K562 (cell line): ENCODE results near the gene SIK3. TPM values are rescaled to one million over a fixed set of nuclear protein-coding genes. Genes with fewer than 3 reads are reported as not detected.

Source experiments
- DNMT1 ChIP-seq: fragments of 450-650 bp; IDR thresholded peaks from 2 replicates; pipeline ENCODE4 v1.6.1; 2016; ENCODE audit warnings: antibody characterized with exemption, mild to moderate bottlenecking
- HDAC8 ChIP-seq: fragments of 450-650 bp; IDR thresholded peaks from 2 replicates; pipeline ENCODE4 v1.6.1; 2016; ENCODE audit warnings: mild to moderate bottlenecking, missing genetic modification characterization, moderate library complexity, missing compliant biosample characterization
- NR2C1 ChIP-seq, 2 experiments: fragments of 450-650 bp; IDR thresholded peaks; 2 replicates each; pipeline ENCODE4 v1.6.1; 2017; ENCODE audit warnings: mild to moderate bottlenecking in 2 of 2, antibody characterized with exemption in 1 of 2, inconsistent platforms in 1 of 2, missing compliant biosample characterization in 1 of 2, missing genetic modification characterization in 1 of 2
- PTRF ChIP-seq: fragments of 450-650 bp; IDR thresholded peaks from 2 replicates; pipeline ENCODE4 v1.6.1; 2016; ENCODE audit warnings: mild to moderate bottlenecking, missing genetic modification characterization, missing compliant biosample characterization
- ZNF311 ChIP-seq: fragments of 250-450 bp; sonication (Bioruptor Pico); IDR thresholded peaks from 2 replicates; pipeline ENCODE4 v1.4.0; 2020; ENCODE audit warnings: mild to moderate bottlenecking, moderate library complexity
- ZNF668 ChIP-seq: fragments of 250-450 bp; sonication (Bioruptor Pico); IDR thresholded peaks from 2 replicates; pipeline ENCODE4 v1.8.0; 2022; ENCODE audit warnings: mild to moderate bottlenecking, inconsistent platforms
- polyA plus RNA-seq, 8 experiments: library from polyadenylated mRNA; depleted of rRNA in 4 of 8; stranded (reverse) in 5 of 8; unstranded in 3 of 8; fragments of >200 nt; fragmentation: Nextera tagmentation in 2 of 8; fragmentation: Illumina TruSeq in 1 of 8; extraction: Ambion mirVana in 2 of 8; extraction: Trizol in 1 of 8; gene quantifications; 2 replicates each; pipeline versions ENCODE4 v1.2.1 to v1.2.3, GENCODE V29; 2011 to 2014; ENCODE audit warnings: inconsistent platforms in 1 of 8, missing spikeins in 1 of 8
- total RNA-seq, 7 experiments: library from RNA; depleted of rRNA in 6 of 7; stranded (reverse); fragments of >200 nt in 6 of 7; fragmentation: Illumina TruSeq in 2 of 7; extraction: Trizol in 2 of 7; gene quantifications; 2 replicates each; pipeline versions ENCODE4 v1.2.1 to v1.2.3, GENCODE V29; 2011 to 2021; ENCODE audit warnings: low replicate concordance in 1 of 7
- TF ChIP-seq, protein P1 (sequence below): fragments of 450-650 bp; conservative IDR thresholded peaks from 2 replicates; pipeline ENCODE4 v1.6.1; 2016; ENCODE audit warnings: missing genetic modification characterization, low read depth, mild to moderate bottlenecking, control low read depth, missing compliant biosample characterization
- TF ChIP-seq, protein P2 (sequence below): fragments of 450-650 bp; IDR thresholded peaks from 2 replicates; pipeline ENCODE4 v1.6.1; 2017; ENCODE audit warnings: antibody characterized with exemption

Gene SIK3
- total and polyA plus RNA-seq, 9 of the 15 experiments (the other 6 are each of a cell fraction or from before 2014, with no cell fraction given) = 1.6 to 21.6 (median 8.0) TPM

DNA sequence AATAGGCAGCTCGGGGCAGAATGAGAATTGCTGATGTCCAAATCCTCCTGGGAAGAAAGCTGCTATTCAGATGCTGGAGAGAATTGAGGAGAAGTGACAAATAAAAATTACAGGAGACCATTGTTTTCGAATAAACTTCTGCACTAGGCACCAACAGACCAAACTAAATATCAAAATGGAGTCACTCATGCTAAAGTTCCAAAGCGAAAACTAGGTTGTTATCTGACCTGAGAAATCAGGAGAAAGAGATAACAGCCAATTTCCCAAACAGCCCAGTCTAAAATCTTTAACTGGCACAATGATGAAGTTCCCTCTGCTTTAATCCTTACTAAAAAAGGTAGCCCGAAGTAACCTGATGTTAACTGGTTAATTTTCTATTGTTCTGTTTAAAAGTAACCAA is 148.0 kb downstream of the SIK3 start (continued):
- peak; percentile 62; the same call in 1 of the 2 replicates for TF ChIP-seq PTRF
- TF ChIP-seq ZNF668 (CRISPR knock-in tag) = 0 out of 2 replicates have a peak, but pooled peaks have one; percentile 19
- TF ChIP-seq, protein P1, sequence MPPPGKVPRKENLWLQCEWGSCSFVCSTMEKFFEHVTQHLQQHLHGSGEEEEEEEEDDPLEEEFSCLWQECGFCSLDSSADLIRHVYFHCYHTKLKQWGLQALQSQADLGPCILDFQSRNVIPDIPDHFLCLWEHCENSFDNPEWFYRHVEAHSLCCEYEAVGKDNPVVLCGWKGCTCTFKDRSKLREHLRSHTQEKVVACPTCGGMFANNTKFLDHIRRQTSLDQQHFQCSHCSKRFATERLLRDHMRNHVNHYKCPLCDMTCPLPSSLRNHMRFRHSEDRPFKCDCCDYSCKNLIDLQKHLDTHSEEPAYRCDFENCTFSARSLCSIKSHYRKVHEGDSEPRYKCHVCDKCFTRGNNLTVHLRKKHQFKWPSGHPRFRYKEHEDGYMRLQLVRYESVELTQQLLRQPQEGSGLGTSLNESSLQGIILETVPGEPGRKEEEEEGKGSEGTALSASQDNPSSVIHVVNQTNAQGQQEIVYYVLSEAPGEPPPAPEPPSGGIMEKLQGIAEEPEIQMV = peak; percentile 47; the same call in 1 of the 2 replicates
- TF ChIP-seq NR2C1 (IDR thresholded peaks at IDR 0.05) = no peak
- TF ChIP-seq NR2C1 (tag; IDR thresholded peaks at IDR 0.05) = peak; percentile 55; the same call in 1 of the 2 replicates
- TF ChIP-seq, protein P2, sequence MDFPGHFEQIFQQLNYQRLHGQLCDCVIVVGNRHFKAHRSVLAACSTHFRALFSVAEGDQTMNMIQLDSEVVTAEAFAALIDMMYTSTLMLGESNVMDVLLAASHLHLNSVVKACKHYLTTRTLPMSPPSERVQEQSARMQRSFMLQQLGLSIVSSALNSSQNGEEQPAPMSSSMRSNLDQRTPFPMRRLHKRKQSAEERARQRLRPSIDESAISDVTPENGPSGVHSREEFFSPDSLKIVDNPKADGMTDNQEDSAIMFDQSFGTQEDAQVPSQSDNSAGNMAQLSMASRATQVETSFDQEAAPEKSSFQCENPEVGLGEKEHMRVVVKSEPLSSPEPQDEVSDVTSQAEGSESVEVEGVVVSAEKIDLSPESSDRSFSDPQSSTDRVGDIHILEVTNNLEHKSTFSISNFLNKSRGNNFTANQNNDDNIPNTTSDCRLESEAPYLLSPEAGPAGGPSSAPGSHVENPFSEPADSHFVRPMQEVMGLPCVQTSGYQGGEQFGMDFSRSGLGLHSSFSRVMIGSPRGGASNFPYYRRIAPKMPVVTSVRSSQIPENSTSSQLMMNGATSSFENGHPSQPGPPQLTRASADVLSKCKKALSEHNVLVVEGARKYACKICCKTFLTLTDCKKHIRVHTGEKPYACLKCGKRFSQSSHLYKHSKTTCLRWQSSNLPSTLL = no peak
- peak; percentile 68; the same call in 1 of the 2 replicates for TF ChIP-seq ZNF311 (CRISPR knock-in tag)
- peak; percentile 71; the same call in 1 of the 2 replicates for TF ChIP-seq HDAC8 (tag)
- TF ChIP-seq DNMT1 = no peak
- TF ChIP-seq, all 486 proteins: peak for 16
